Activated CD4-positive, alpha-beta T cell treated with anti-CD3 and anti-CD28 coated beads for 36 hours (primary cell): ENCODE data around the gene FBXO7. TPM values are rescaled to one million over a fixed set of nuclear protein-coding genes. Genes with fewer than 3 reads are reported as not detected.

ENCODE experiments used
- ATAC-seq: fragments of 200-7000 bp; cut with Tn5 transposase; one replicate; pipeline ENCODE4 v1.10.0; 2021; ENCODE audit warnings: mild to moderate bottlenecking, moderate library complexity
- CTCF ChIA-PET: fragments of 350-600 bp; sonication (Branson Sonifier 250); formaldehyde crosslinking; loops from one replicate; lab custom pipeline; 2021; ENCODE audit warnings: antibody characterized with exemption; lab: Charles Lee
- POLR2A ChIA-PET: fragments of 350-600 bp; sonication (Branson Sonifier 250); formaldehyde crosslinking; loops from one replicate; lab custom pipeline; 2021; ENCODE audit warnings: antibody characterized with exemption, inconsistent platforms; lab: Charles Lee
- DNase-seq: peaks from one replicate; pipeline ENCODE4 v3.0.0-alpha.2; 2020
- H3K27ac Mint-ChIP-seq: one replicate; pipeline ENCODE4 v1.8.0; 2021; ENCODE audit warnings: mixed read lengths
- H3K27me3 Mint-ChIP-seq: one replicate; pipeline ENCODE4 v1.8.0; 2021; ENCODE audit warnings: mixed read lengths
- H3K36me3 Mint-ChIP-seq: one replicate; pipeline ENCODE4 v1.8.0; 2021; ENCODE audit warnings: low read depth, mixed read lengths
- H3K4me1 Mint-ChIP-seq: one replicate; pipeline ENCODE4 v1.8.0; 2021; ENCODE audit warnings: mixed read lengths
- H3K4me3 Mint-ChIP-seq: one replicate; pipeline ENCODE4 v1.8.0; 2021; ENCODE audit warnings: mild to moderate bottlenecking, moderate library complexity, mixed read lengths
- H3K9me3 Mint-ChIP-seq: one replicate; pipeline ENCODE4 v1.8.0; 2021; ENCODE audit warnings: low read depth, mixed read lengths
- intact Hi-C, 2 experiments: fragments of 100-400 bp; cut with DNase I in 1 of 2; cut with micrococcal nuclease in 1 of 2; formaldehyde crosslinking; loops; one replicate each; pipeline versions ENCODE4 v1.14.2 to v1.15.1; 2022 to 2024; cut with DNase I, micrococcal nuclease
- total RNA-seq, 2 experiments: library from RNA; stranded (reverse); gene quantifications; one replicate each; pipeline ENCODE4 v1.2.3, GENCODE V29; 2021

FBXO7 gene
- total RNA-seq, 2 experiments from 2014 or later = 81.3 to 85.6 TPM

DNA sequence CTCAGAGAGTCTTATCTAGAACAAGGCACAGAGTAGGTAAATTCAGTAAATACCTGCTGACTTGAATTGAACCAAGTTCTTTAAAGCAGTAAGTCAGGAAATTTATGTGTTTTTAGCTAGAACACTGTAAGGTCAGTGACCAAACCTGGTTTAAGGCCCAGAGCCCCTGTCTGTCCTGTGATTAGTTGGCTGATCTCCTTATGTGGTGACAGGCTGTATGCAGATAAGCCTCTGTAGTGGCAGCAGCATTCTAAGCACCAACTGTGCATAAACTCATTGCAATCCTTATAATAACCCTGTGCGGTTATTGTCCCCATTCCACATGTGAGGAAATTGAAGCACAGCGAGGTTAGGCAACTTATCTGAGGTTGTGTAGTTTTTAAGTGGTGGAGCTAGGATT is 40.5 kb downstream of the FBXO7 start:
- H3K4me1 Mint-ChIP-seq = no peaks in the 10 kb centered on the region

DNA sequence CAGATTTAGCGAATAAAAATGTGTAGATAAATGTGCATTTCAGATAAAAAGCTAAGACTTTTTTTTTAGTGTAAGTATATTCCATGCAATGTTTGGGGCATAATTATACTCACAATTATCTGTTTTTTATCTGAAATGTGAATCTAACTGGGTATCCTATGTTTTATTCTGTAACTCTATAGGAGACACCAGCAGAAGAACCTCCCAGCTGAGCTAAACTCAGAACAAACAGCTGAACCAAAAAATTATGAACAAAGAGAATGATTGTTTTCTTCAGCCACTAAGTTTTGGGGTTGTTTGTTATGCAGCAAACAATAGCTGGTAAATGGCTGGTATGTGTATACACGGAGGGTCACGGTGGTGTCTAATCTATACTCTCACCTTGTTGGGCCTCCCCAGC is 42.9 kb downstream of the FBXO7 start:
- Mint-ChIP-seq H3K36me3 (no peaks in the 10 kb centered on the region), H3K27ac (no peak overlapping the region), H3K9me3 (no peaks in the 10 kb centered on the region)

More for the DNA sequence above, 40.5 kb downstream of the FBXO7 start:
- ChIA-PET CTCF (no interaction called here), POLR2A (no interaction called here)
- Mint-ChIP-seq H3K9me3 (no peaks in the 10 kb centered on the region), H3K4me3 (no peak overlapping the region), H3K27me3 (no peaks in the 10 kb centered on the region), H3K36me3 (no peaks in the 10 kb centered on the region), H3K27ac (no peak overlapping the region)
- ATAC-seq (no peak), DNase-seq (no peak)
- intact Hi-C loops = no loop called here

DNA sequence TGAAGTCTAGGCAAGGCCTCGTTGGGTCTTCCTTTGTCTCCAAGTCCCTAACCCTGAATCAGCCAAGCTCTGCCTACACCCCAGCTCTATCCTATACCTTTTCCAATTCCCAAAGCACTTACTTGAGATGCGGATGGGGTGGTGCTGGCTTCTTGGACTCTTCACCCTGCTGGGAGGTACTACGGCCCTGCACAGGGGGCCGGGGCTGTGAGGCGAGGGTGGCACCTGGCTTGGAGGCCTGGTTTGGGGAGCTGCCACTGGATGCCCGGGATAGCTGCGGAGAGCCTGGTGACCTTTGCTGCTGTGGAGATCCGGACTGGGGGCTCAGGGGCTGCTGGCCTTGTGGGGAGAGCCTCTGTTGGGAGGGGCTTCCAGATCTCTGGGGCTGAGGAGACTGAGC is 43.3 kb downstream of the FBXO7 start:
- POLR2A ChIA-PET = no interaction called here
- intact Hi-C loops = no loop called here
- Mint-ChIP-seq H3K9me3 (no peaks in the 10 kb centered on the region), H3K36me3 (no peaks in the 10 kb centered on the region), H3K4me3 (no peak overlapping the region), H3K27me3 (no peaks in the 10 kb centered on the region), H3K27ac (no peak overlapping the region), H3K4me1 (no peaks in the 10 kb centered on the region)
- DNase-seq = no peak
- ATAC-seq = no peak
- CTCF ChIA-PET = no interaction called here

More for the DNA sequence above, 42.9 kb downstream of the FBXO7 start:
- ChIA-PET CTCF (interaction anchor here (0.8 kb wide), 1 partner anchor 469 kb away, joined by 4 read pairs; no protein-coding TSS in a partner anchor), POLR2A (no interaction called here)
- H3K4me3 Mint-ChIP-seq = no peak overlapping the region
- no peaks in the 10 kb centered on the region for H3K4me1 Mint-ChIP-seq
- H3K27me3 Mint-ChIP-seq = no peaks in the 10 kb centered on the region
- DNase-seq (no peak), ATAC-seq (no peak)
- intact Hi-C loops = no loop called here

DNA sequence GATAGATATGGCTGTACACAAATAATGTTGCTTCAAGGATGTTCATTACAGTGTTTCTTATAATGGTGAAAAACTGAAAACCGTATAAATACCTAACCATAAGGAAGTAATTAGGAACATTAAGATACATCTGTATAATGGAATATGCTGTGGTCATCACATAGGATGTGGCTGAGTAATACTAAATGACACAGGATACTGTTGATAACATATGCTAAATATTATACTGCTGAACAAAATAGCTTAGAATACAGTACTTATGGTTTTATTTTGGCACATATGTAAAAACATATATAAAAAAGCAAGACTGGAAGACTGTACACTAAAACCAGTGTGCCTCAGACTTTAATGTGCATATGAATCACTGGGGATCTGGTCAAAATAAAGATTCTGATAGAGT is 43.8 kb downstream of the FBXO7 start:
- DNase-seq (no peak), ATAC-seq (no peak)
- H3K4me3 Mint-ChIP-seq = no peak overlapping the region
- POLR2A ChIA-PET = no interaction called here
- H3K4me1 Mint-ChIP-seq = no peaks in the 10 kb centered on the region
- H3K27me3 Mint-ChIP-seq = no peaks in the 10 kb centered on the region
- no peak overlapping the region for H3K27ac Mint-ChIP-seq
- H3K36me3 Mint-ChIP-seq = no peaks in the 10 kb centered on the region
- intact Hi-C loops = no loop called here
- CTCF ChIA-PET = no interaction called here
- no peaks in the 10 kb centered on the region for H3K9me3 Mint-ChIP-seq

DNA sequence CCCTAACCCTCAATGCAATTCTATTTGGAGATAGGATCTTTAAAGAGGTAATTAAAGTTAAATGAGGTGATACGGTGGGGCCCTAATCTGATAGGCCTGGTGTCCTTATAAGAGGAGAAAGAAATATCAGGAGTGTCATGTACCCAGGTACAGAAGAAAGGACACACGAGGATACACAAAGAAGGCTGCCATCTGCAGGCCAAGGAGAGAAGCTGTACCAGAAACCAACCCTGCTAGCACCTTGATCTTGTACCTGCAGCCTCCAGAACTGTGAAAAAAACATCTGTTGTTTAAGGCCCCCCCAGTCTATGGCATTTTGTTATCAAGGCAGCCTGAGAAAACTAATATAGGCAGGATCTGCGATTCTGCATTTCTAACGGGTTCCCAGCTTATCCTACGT is 44.2 kb downstream of the FBXO7 start:
- ChIA-PET CTCF (interaction anchor here (0.7 to 0.9 kb wide), 2 partner anchors 9 to 18 kb away, joined by 3 to 6 read pairs; no protein-coding TSS in a partner anchor), POLR2A (no interaction called here)
- H3K4me1 Mint-ChIP-seq = no peaks in the 10 kb centered on the region
- ATAC-seq = no peak
- no peaks in the 10 kb centered on the region for H3K36me3 Mint-ChIP-seq
- H3K27me3 Mint-ChIP-seq = no peaks in the 10 kb centered on the region
- H3K4me3 Mint-ChIP-seq = no peak overlapping the region
- H3K9me3 Mint-ChIP-seq = no peaks in the 10 kb centered on the region
- intact Hi-C loops = no loop called here
- H3K27ac Mint-ChIP-seq = no peak overlapping the region
- DNase-seq = peak; percentile 24

DNA sequence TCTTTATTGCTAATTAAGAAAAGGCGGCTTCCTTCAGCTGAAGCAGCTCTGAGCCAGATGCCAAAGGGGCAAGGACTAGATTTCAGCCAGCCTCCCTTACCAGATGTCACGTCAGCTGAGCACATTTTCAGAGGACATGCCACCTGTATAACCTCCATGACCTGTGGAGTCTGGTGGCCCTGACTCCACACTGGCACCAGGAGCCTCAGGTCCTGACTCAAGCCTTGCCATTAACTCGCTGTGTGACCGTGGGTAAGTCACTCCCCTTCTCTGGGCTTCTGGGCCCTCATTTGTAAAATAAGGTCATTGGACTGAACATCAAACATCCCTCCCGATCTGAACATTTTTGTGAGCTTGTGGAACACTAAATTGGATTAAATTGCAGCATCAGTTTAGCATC is 46.0 kb downstream of the FBXO7 start:
- ChIA-PET CTCF (no interaction called here), POLR2A (no interaction called here)
- intact Hi-C loops = loop anchor here in 1 of 2 experiments (10.0 kb wide), 1 partner anchor 684 kb away; no protein-coding TSS in a partner anchor
- H3K36me3 Mint-ChIP-seq = no peaks in the 10 kb centered on the region
- no peaks in the 10 kb centered on the region for H3K4me1 Mint-ChIP-seq
- ATAC-seq = no peak
- no peaks in the 10 kb centered on the region for H3K9me3 Mint-ChIP-seq
- DNase-seq = no peak
- H3K27ac Mint-ChIP-seq = no peak overlapping the region
- no peaks in the 10 kb centered on the region for H3K27me3 Mint-ChIP-seq
- H3K4me3 Mint-ChIP-seq = no peak overlapping the region

DNA sequence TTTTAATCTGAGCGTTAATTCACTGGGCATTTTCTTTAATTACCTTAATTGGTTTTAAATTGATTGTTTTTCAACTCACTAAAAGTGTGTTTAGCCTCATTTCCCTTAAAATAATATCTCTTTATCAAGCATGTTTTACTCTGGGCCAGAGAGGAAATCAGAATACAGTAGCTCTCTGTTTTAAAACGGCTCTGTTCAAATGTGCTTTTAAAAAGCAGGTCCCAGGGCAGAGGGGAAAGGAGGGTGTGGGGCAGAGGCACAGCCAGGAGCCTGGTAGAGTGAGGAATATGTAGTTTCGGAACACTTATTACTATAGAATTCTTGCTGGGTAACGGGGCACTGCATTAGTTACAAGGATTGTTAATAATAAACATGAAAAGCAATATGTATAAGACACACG is 47.6 kb downstream of the FBXO7 start:
- H3K9me3 Mint-ChIP-seq = no peaks in the 10 kb centered on the region
- no peak overlapping the region for H3K4me3 Mint-ChIP-seq
- CTCF ChIA-PET = interaction anchor here (1.2 kb wide), 1 partner anchor 274 kb away, joined by 4 read pairs; no protein-coding TSS in a partner anchor
- intact Hi-C loops = loop anchor here in 1 of 2 experiments (10.0 kb wide), 1 partner anchor 683 kb away; no protein-coding TSS in a partner anchor
- H3K4me1 Mint-ChIP-seq = no peaks in the 10 kb centered on the region
- H3K27me3 Mint-ChIP-seq = no peaks in the 10 kb centered on the region
- ATAC-seq (no peak), DNase-seq (no peak)
- POLR2A ChIA-PET = no interaction called here
- H3K36me3 Mint-ChIP-seq = no peaks in the 10 kb centered on the region
- H3K27ac Mint-ChIP-seq = no peak overlapping the region

DNA sequence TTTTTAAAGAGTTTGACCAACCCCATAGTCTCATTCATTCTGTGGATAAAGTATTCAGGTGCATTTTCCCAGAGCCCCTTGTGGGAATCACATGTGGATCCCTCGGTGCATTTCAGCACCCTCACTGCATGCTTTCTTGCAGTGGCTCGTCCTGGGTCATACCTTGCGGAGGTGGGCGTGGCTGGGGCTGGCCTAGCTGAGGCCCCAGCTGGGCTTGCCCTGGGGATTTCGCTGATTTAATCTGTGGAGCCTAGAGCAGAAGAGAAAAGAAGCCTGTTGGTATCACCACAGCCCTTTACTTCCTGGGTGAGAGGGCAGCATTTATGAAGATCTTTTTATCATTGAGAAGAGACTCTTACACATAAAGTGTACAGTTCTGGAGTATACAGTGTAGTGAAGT is 53.1 kb downstream of the FBXO7 start:
- no peaks in the 10 kb centered on the region for H3K9me3 Mint-ChIP-seq
- ChIA-PET CTCF (interaction anchor here (0.6 to 4.9 kb wide), 5 partner anchors 9 to 268 kb away, joined by 3 to 47 read pairs (median 4); no protein-coding TSS in a partner anchor), POLR2A (no interaction called here)
- DNase-seq = no peak
- H3K36me3 Mint-ChIP-seq = no peaks in the 10 kb centered on the region
- intact Hi-C loops = loop anchor here (2.0 to 10.0 kb wide), 4 partner anchors 459 to 677 kb away; no protein-coding TSS in a partner anchor
- H3K27ac Mint-ChIP-seq = no peak overlapping the region
- H3K4me1 Mint-ChIP-seq = no peaks in the 10 kb centered on the region
- no peak for ATAC-seq
- H3K4me3 Mint-ChIP-seq = no peak overlapping the region
- no peaks in the 10 kb centered on the region for H3K27me3 Mint-ChIP-seq

DNA sequence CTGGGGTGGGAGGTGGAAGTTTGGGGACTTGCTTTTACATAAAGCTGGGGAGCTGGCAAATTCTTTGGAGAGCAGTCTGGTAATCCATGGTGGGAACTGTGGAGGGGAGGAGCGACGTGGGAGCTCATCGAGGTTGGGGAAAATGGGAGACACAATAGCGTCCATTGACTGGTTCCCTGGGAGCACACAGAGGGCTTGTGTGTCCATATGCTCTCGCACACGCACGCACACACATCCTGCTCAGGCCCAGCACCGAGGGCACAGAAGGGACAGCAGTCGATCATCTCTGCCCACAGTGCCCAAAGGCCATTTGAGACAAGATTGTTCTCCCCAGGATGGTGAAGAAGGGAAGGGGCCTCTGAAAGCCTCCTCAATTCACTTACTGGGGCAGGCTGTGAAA is 53.7 kb downstream of the FBXO7 start:
- ATAC-seq (no peak), DNase-seq (no peak)
- intact Hi-C loops = loop anchor here (2.0 to 10.0 kb wide), 4 partner anchors 458 to 676 kb away; no protein-coding TSS in a partner anchor
- H3K4me1 Mint-ChIP-seq = no peaks in the 10 kb centered on the region
- ChIA-PET CTCF (interaction anchor here (0.6 to 4.9 kb wide), 13 partner anchors 9 to 482 kb away, joined by 3 to 47 read pairs (median 4); no protein-coding TSS in a partner anchor), POLR2A (no interaction called here)
- H3K27ac Mint-ChIP-seq = no peak overlapping the region
- H3K9me3 Mint-ChIP-seq = no peaks in the 10 kb centered on the region
- peaks cover 2% of the 10 kb centered on the region for H3K27me3 Mint-ChIP-seq
- H3K4me3 Mint-ChIP-seq = no peak overlapping the region
- H3K36me3 Mint-ChIP-seq = no peaks in the 10 kb centered on the region

DNA sequence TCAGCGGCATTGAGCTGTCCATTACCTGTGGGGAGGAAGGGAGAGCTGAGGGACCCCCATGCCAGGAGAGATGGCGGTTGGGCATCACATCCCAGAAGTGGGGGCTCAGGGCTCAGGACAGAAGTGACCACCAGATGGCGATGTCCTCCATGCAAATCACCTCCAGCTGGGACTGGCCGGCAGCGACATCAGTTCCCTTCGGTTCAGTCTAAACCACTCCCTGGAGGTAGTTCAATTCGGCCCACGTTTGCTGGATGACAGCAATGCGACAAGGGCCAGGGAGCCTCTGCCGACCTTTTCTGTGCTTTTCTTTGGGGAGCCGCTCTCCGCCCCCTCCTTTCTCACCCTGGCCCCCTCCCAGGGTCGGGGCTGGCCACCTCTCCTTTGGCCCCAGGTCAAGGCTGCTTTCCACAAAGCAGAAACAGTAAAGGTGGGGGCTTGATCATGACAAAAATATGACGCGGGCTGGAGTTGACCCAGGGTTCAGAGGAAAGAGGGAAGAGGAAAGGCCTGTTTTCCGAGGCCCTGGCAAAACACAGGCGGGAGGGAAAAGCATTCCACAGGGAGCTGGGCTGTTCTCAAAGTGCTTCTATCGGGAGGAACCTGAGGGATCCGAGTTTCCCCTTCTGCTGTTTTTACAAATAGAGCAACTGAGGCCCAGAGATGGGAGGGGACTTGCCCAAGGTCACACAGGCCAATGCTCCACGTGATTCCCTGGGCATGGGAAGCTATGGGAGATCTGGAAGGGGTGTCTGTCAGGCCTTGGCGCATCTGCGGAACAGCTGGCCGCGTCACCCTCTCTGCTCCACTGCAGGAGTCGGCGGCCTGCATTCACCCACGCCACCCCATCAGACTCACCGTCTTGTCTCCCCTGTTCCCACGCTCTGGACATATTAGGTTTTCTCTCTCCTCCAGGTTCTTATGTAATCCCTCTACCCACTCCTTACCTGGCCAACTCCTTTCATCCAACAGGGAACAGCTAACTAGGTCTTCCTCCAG is 54.7 kb downstream of the FBXO7 start:
- Mint-ChIP-seq H3K27ac (no peak overlapping the region), H3K4me3 (no peak overlapping the region), H3K4me1 (no peaks in the 10 kb centered on the region), H3K27me3 (peaks cover 2% of the 10 kb centered on the region), H3K9me3 (no peaks in the 10 kb centered on the region), H3K36me3 (no peaks in the 10 kb centered on the region)
- ATAC-seq = peak; percentile 70
- DNase-seq = peak; percentile 84
- intact Hi-C loops = loop anchor here (1.0 to 10.0 kb wide), 7 partner anchors 131 to 676 kb away; no protein-coding TSS in a partner anchor
- ChIA-PET CTCF (interaction anchor here (0.6 to 4.9 kb wide), 24 partner anchors 13 to 481 kb away, joined by 3 to 47 read pairs (median 4); partner anchors contain the start of gene FBXO7), POLR2A (interaction anchor here (0.5 kb wide), 1 partner anchor 119 kb away, joined by 4 read pairs; no protein-coding TSS in a partner anchor)

DNA sequence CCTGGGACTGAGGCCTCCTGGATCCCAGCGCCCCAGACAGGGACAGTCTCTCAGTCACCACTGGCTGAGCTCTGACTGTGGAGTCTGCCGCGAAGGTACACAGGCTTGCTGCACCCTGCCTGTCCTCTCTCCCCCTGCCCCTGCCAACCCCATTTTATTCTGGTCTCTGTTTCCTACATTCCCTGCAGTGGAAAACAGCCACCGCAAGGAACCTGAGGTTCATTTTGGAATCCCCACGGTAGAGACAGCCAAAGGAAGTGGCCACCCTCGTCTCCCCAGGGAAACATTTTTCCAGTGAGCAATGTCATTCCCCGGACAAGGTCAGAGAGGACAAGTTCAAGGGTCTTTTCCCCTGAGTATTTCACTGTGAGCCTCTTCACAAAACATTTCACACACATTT is 56.6 kb downstream of the FBXO7 start:
- intact Hi-C loops = no loop called here
- H3K9me3 Mint-ChIP-seq = no peaks in the 10 kb centered on the region
- ATAC-seq (no peak), DNase-seq (no peak)
- no peaks in the 10 kb centered on the region for H3K36me3 Mint-ChIP-seq
- POLR2A ChIA-PET = no interaction called here
- CTCF ChIA-PET = interaction anchor here (1.3 to 4.9 kb wide), 2 partner anchors 265 kb away, joined by 8 to 47 read pairs; no protein-coding TSS in a partner anchor
- no peaks in the 10 kb centered on the region for H3K4me1 Mint-ChIP-seq
- H3K27me3 Mint-ChIP-seq = peaks cover 2% of the 10 kb centered on the region
- H3K4me3 Mint-ChIP-seq = no peak overlapping the region
- no peak overlapping the region for H3K27ac Mint-ChIP-seq
